HG03457 (cell line): ENCODE data around the gene WAC.

Experiments
- ATAC-seq: cut with Tn5 transposase; IDR thresholded peaks from one replicate; pipeline ENCODE4 v1.9.1; 2021; ENCODE audit warnings: moderate number of reproducible peaks; ENCODE audit not compliant: unreplicated experiment

WAC gene

DNA sequence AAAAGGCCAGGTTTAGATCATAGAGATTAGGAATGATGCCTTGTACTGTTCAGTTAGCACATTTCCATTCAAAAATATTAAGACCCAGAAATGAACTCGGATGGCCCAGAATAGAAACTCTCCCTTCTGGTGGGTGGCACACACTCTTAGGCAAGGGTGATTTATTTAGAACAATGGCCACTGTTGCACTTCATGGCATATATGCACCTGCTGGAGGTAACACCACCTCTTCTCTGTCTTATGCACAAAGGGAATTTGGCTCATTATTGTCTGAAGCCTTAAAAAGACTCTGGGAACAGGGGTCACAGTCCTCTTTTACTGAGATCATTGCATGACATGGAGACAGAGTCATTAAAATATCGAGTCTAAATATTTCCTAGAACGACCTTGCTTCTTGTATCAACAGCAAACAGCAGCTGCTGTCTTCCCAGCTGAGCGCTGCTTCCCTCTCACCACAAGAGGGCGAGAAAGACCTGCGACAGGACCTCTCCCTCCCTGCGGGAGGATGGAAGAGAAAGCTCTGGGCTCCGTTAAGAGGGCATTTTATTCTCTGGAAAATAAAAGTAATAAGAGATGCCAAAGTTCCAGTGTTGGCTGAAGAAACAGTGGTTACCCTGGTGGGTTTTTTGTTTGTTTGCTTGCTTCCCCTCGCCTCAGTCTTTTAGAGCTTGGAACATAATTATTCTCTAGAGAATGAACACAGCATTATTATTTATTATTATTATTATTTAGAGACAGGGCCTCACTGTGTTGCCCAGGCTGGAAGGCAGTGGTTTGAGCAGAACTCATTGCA, 130.9 kb downstream of the WAC start:
- peak; percentile 75 for ATAC-seq

DNA sequence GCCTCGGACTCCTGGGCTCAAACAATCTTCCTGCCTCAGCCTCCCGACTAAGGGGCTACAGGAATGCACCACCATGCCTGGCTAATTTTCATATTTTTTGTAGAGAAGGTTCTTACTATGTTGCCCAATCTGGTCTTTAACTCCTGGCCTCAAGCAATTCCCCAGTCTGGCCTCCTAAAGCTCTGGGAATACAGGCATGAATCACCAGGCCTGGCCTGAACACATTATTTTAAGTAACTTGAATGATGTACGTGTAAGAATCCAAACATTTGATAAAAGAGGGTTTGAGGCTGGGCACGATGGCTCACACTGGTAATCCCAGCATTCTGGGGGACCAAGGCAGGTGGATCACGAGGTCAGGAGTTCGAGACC, 131.4 kb downstream of the WAC start:
- no peak for ATAC-seq

DNA sequence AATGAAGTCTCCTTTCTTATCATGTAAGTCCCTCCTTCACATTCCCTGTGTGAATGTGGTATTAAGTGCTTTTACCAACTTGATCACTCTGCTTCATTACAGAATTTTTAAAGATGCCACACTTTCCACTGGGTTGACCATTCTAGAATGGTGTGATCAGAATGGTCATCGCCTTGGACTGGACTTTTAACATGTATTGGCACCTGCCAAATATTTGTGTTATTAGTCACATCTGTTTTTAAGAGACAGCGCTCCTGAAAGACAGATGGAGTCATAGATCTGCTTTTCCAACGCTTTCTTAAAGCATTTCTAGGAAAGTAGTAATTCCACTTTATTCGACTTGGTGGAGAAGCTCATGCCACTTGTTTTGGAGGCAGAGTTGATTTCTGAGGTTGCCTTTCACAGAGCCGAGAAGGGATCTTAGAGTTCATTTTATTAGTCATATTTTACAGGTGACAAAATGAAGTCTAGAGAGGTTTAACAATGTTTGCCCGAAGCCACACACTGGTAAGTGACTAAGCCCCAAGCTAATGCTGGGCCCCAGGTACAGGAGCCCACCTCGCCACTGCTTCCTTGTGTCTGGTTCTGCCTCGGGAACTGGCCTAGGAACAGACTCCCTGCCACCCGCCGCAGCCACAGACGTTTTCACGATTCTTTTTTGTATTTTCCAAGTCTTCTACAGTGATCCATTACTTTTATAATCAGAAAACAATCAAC, 134.0 kb downstream of the WAC start:
- no peak for ATAC-seq

DNA sequence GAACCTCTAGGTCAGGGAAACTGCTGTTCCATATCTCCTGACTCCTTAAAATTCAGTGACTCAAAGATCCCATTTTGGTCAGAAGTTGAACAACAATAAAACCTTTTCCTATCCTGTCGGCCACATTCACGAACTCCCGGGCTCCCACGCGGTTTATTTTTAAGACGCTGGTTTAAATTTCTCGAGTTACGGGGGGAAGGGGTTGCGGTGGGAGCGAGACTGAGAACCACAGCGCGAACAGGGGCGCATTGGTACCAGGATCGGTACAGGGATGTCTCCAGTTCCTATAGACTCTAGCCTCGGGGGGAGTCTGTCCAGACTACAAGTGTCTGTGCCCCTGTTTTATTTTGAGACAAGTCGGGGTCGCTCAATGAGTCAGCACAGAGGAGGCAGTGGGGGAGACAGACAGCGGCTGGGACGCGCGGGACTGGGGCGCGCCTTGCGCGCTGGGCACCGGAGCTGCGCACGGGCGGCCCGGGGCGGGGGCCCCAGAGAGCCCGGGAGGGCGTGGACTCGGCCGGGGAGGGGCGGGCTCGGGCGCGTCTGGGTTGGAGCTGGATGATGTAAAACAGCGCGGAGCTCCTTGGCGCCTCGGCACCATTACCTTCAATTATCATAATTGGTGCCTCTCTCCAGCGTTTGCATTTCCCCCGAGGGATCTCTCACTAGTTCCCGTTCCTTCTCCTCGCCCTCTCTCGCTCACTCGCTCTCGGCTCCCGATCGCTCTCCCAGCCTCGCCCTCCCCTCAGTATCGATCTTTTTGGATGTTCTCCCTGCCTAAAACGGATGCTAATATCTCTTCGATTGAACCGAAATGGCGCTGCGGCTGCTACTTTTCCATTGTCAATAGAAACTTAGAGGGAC, 135.7 kb downstream of the WAC start:
- no peak for ATAC-seq

DNA sequence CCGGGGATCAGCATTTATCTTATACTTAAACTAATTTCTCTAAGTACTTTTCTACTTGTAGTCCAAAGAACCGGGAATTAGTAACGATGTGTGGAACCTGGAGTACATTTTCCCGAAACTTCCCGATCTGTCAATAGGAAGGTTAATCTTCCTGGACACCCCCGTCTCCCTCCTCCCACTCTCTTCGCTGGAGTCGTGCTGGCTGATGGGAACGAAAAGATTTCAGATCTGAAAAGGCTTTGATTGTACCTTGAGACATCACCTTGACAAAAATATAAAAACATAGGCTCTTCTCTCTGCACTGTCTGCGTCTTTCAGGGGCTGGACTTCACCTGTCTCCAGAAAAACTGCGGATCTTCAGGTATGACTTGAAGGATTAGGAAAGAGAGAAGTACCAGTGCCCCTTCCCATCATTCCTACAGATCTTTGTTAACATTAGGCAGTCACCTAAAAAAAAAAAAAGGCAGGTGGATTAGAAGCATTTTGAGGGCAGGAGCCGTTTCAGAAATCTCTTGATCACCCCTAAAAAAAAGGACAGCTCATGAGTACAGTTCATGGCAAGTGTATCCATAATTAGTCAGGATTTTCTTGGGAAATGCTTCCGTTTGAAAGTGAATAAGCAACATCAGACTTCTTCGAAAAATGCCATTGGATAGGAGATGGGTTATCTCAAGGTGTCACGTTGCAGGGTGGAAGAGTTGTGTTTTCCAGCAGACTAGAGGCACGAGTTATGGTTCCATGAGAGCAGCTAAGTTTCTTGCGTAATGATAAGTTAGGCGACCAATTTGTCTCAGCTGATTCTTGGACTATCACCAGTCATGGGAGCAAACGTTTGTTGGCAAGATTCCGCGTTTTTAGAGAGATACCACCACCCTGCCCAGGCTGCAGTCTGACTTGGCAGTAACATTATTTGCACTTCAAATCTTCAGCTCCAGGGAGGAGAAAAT, 136.6 kb downstream of the WAC start:
- no peak for ATAC-seq
